Frontal cortex (tissue), 4 donors: Measurements from ENCODE around the gene IFNB1. TPM values are rescaled to one million over a fixed set of nuclear protein-coding genes. Genes with fewer than 3 reads are reported as not detected.

Experiments
- DNase-seq, 2 donors: peaks; one replicate each; pipeline ENCODE4 v3.0.0; 2012; ENCODE audit warnings: low spot score in 2 of 2
- FAIRE-seq: peaks from 2 replicates; lab custom pipeline; 2012; peaks lifted over from hg19 to GRCh38; lab: Jason Lieb, UNC
- total RNA-seq: library from RNA; depleted of rRNA; stranded (reverse); fragments of >200 nt; gene quantifications from one replicate; pipeline ENCODE4 v1.2.3, GENCODE V29; 2014
- donor health status: control.
- donor health status: control.
- donor health status: control.

The IFNB1 gene
- not detected for total RNA-seq

DNA sequence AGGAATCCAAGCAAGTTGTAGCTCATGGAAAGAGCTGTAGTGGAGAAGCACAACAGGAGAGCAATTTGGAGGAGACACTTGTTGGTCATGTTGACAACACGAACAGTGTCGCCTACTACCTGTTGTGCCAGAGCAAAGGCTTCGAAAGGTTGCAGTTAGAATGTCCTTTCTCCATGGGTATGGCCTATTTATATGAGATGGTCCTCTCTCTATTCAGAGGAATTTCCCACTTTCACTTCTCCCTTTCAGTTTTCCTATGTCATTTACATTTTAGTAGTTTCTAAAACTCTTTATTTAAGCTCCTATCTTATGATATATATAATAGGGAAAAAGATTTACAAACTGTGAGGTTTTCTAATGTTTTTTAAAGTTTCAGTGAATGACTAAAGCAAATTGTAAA lies at the start of gene IFNB1:
Gene IFNB1 (minus strand): TSS at position 162 of the 400 bp plus-strand sequence. CDS start 73 bp downstream, at position 89.
- DNase-seq (no peak), FAIRE-seq (no peak)

- DNase-seq = no peak
Measured at GRCh38 chr9:21121595-21122251, 44.0 kb upstream of the IFNB1 start.

GRCh38 chr9:21121079-21121478 lies 43.3 kb upstream of the IFNB1 start:
- DNase-seq (no peak), FAIRE-seq (no peak)

More at GRCh38 chr9:21121595-21122251, 44.0 kb upstream of the IFNB1 start:
- FAIRE-seq = no peak

GRCh38 chr9:21119093-21119770 lies 41.5 kb upstream of the IFNB1 start:
- FAIRE-seq = no peak
- DNase-seq = no peak

- FAIRE-seq (no peak), DNase-seq (no peak)
Measured at GRCh38 chr9:21114311-21114710, 36.6 kb upstream of the IFNB1 start.

DNA sequence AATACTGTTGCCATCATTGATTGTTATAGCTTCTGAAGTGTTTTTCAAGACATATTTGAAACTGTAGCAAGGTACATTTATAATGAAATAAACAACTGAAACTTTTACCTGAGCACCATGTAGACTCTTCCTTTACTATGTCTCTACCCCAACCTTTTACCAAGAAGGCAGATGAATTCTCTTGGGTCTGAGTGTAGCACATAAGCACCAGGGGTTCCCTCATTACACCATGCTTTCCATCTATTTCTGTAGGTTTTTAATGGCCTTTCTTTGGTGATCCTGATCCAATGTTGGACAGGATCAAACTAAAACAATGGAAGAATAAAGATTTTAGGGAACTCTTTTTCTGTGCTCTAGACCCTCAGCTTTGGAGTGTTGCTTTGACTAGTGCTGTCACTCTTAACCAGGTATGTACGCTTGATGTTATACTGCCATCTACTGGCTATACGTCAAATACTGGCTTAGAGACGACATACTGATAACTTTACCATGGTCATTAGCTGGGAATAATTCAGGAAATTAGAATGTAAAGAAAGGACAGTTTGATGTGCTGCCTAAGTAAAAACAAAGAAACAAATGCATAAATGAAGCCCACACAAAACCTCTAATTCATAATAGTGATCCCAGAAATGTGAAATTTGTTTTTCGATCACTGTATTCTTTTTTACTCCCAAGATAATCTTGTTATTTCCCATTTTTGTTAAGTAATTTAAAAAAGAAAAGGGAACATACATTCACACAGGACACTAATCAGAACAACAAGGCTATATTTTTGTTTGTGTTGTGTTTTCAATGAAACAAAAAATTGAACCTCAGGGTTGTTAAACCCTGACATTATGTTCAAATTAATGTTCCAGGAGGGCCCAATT lies 33.2 kb upstream of the IFNB1 start:
- peak; percentile 79 for FAIRE-seq
- DNase-seq = peak; percentile 33 to 41

GRCh38 chr9:21104787-21105186 lies 27.0 kb upstream of the IFNB1 start:
- DNase-seq (no peak), FAIRE-seq (no peak)

DNA sequence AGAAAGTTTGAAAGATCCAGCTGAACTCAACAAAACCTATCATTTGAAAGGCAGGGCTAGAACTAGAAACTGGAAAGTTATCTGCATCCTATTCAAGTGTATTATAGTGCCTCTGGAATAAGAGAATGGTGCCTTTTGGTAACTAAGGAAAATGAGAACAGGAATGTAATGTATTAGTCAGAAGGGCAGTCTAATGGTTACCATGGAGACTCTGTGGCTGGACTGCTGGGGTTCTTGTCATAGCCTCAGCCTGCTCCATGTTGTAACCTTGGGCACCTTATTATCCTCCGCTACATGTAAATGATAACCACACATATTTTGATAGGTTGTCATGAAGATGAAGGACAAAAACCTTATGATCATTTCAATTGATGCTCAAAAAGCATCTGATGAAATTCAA lies 24.6 kb upstream of the IFNB1 start:
- no peak for DNase-seq
- no peak for FAIRE-seq

DNA sequence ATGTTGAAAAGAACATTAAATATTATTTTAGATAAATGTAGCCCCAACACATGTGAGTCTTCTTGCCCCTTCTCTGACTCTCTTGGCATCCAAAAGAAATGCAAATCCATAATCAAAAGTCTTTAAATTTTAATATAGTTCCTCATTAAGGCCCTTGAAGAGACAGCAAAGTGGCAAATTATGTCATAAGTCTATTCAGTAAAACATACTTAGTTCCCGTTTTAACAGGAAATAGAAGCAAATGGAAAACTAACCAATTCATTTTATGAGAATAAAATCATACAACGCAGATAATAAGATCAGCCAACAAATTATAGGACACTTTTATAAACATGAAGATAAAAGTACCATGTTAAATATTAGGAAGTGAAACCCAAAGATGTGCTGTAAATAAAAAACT lies 20.1 kb upstream of the IFNB1 start:
- no peak for DNase-seq
- FAIRE-seq = no peak

GRCh38 chr9:21096901-21097255 lies 19.1 kb upstream of the IFNB1 start:
- FAIRE-seq = no peak
- no peak for DNase-seq

- peak in 1 of 2 donors; percentile 14 for DNase-seq
- no peak for FAIRE-seq
Measured at GRCh38 chr9:21096172-21096900, 18.6 kb upstream of the IFNB1 start.

- FAIRE-seq = no peak
- no peak for DNase-seq
Measured at GRCh38 chr9:21095561-21095960, 17.8 kb upstream of the IFNB1 start.

- no peak for FAIRE-seq
- no peak for DNase-seq
Measured at GRCh38 chr9:21086538-21086937, 8.8 kb upstream of the IFNB1 start.

DNA sequence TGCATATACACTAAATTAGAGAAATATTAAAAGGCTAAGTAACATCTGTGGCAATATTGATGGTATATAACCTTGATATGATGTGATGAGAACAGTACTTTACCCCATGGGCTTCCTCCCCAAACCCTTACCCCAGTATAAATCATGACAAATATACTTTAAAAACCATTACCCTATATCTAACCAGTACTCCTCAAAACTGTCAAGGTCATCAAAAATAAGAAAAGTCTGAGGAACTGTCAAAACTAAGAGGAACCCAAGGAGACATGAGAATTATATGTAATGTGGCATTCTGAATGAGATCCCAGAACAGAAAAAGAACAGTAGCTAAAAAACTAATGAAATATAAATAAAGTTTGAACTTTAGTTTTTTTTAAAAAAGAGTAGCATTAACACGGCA lies 7.3 kb upstream of the IFNB1 start:
- no peak for FAIRE-seq
- no peak for DNase-seq

DNA sequence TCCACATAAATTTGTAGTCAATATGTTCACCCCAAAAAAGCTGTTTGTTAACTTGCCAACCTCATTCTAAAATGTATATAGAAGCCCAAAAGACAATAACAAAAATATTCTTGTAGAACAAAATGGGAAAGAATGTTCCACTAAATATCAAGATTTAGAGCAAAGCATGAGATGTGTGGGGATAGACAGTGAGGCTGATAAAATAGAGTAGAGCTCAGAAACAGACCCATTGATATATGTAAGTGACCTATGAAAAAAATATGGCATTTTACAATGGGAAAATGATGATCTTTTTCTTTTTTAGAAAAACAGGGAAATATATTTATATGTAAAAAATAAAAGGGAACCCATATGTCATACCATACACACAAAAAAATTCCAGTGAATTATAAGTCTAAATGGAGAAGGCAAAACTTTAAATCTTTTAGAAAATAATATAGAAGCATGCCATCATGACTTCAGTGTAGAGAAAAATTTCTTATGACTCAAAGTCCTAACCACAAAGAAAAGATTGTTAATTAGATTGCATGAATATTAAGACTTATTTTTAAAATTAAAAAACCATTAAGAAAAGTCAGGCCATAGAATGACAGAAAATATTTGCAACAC lies 6.6 kb upstream of the IFNB1 start:
- FAIRE-seq (peak; percentile 36), DNase-seq (no peak)

DNA sequence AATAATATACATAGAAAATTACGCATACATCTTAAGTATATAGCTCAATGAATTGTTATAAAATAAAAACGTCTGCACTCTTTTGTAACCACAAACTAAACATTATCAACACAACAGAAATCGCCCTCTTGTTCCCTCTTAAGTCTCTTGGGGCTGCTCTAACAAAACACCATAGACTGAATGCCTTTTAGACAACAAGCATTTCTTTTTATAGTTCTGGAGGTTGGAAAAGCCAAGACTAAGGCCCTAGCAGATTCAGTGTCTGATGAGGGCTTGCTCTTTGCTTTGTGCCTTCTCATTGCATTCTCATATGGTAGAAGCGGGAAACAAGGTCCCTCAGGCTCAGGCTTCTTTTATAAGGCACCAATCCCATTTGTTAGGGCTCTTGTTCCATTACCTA lies 4.9 kb upstream of the IFNB1 start:
- FAIRE-seq (no peak), DNase-seq (no peak)

- no peak for FAIRE-seq
- DNase-seq = no peak
Measured at GRCh38 chr9:21081999-21082398, 4.3 kb upstream of the IFNB1 start.

DNA sequence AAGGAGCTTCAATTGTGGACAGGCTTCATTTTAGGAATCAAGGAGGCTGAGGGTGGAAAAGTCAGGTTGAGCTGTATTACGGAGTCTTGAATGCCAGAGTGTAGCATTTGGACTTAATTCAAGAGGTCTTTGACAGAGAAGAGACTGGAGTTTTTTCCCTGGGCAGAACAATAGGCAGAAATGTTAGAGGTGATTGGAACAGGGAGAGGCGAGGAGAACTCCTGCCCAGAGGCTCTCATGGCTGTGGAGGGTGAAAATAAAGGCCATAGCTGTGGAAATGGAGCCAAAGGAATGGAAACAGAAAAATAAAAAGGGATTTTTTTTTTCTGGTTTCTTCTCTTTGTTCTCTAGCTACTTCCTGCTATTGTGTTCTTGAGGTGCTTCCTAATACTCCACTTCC lies 3.7 kb upstream of the IFNB1 start:
- no peak for DNase-seq
- no peak for FAIRE-seq

DNA sequence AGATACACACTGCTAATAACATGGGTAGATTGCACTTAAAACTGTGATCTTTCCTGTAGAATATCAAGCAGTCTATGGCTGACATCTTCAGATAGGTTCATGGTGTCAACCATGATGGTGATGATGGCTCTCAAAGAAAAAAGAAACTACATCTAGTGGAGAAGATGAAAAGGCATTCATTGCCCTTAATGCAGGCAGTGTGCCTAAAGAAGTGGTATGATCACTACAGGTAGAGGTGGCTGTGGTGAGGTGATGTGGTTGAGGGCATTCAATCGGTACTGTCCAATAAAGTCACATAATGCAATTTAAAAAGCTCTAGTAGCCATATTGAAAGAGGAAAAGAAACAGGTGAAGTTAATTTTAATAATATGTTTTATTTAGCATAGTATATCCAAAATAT lies 3.1 kb upstream of the IFNB1 start:
- FAIRE-seq = no peak
- DNase-seq = no peak

- no peak for FAIRE-seq
- no peak for DNase-seq
Measured at GRCh38 chr9:21078702-21079101, 960 bp upstream of the IFNB1 start.
